HG03575 (cell line): ENCODE results near the gene TMTC3.
"Not testable (repeated sequence)": the region's sequence is repeated elsewhere in the genome, so short reads cannot be mapped to it uniquely, and the experiment has no call there.

Experiments
- ATAC-seq: cut with Tn5 transposase; IDR thresholded peaks from one replicate; pipeline ENCODE4 v1.9.1; 2021; ENCODE audit not compliant: unreplicated experiment, insufficient number of reproducible peaks, low FRiP score; ENCODE audit errors: extremely low read depth

Gene TMTC3

DNA sequence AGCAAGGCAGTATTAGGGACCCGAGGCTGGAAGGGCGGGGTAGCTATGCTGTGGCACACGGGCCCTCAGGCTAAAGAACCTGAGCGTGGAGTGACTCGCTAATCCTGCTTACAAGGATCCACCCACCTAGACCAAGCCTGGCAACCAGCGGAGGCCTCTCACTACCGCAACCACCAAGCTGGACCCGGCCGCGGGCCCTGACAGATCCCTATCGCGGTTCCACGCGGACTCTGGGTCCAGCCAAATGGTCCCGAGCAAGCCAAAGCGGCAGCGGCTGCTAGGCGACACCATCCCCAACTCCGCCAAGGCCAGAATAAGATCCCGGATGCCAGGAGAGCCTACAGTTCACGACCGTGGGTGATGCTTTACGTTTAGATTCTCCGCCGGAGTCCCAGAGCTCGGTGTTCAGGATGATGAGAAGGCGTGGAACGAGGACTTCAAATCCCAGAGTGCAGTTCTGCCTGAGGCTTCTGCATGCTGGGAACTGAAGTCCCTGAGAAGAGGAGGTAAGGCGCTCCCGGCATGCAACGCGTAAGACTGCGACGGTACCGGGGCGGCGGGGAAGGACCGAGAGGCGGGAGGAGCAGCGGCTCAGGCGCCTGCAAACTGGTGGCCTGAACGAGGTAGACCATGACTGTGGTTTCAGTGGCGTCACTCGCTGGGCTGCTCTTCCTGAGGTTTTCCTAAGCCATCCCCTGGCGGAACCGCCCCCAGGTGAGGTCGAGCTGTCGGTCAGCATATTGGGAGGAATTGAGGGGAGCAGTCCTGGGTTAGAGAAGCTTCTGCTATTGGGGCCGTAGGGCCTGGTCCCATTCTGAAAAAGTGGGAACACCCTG is at the start of gene TMTC3, which contains the start of gene CEP290:
Gene TMTC3, plus strand, starts transcription at position 534 of the 836 bp plus-strand sequence. CDS start 6,009 bp downstream, outside the sequence.
Gene CEP290, minus strand, starts transcription at position 315 of the 836 bp plus-strand sequence. CDS start 781 bp downstream, outside the sequence.
- peak; percentile 93 for ATAC-seq

DNA sequence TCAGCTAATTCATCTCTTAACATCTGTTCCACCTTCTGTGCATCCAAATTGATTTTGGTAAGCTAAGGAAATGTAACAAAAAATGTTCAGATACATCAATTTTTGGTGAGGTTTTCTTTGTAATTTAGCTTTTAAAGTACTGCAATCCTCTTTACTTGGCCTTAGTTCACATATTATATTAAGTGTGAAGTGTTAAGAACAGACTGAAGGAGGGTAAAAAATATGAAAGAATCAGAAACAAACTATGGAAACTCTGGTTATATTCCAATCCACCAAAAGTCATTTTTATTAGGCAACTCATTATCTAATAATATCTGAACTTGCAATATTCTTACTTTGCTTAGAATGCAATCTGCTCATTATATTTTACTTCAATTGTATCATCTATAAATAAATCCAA is 49.3 kb upstream of the TMTC3 start:
- no peak for ATAC-seq

DNA sequence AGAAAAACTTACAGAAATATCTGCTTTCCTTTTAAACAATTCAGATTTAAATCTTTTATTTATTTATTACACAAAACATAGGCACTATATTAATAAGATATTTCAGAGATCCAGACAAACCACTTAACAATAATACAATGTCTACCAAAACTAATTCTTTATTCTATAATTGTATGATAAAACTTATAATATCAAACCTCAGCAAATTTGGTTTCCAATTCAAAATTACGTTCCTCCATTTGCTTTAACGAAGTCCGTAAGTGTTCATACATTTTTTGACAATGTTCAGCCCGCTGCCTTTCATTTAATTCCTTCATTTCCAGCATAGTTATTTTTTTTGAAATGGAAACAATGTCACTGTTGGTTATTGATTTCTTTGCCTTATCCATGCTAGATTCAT is 48.5 kb upstream of the TMTC3 start:
- ATAC-seq = no peak

DNA sequence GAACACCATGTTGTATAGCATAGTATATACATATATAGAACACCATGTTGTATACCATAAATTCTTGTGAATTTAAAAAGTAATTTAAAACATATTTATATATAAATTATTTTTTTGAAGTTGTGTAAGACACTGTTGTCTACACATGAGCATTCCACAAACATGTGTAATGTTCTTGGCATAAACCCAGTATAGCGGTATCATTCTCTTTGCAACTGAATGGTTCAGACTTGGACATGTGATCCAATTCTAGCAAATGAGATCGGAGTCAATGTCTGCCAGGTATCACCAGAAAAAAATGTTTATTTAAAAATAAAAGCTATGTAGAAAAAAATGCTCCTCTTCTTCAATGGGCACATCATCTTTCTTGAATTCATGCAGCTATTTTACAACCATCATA is 34.1 kb upstream of the TMTC3 start:
- ATAC-seq = no peak

DNA sequence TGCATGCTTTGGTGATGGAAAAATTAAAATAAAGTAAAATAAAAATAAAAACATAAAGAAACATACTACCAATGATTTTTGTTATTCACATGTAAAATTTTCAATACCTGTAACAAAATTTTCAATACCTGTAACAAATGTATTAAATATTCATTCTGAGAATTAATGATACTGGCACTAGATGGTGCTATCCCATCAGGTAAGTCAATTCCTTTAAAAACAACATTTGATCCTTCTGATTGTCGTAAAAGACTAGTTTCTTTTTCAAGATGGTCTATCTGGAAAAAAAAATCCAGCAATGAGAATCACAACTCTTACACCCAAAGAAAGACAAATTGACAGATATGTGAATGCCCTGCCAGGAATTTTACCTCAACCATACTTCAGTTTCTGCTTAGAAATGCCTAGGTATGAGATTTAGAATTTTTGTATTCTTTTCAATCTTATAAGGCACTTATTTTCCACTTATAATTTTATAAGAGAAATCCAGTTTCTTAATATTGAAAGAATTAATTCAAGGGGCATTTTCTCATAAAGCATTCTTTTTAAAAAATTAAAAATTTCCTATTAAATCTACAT is 30.9 kb upstream of the TMTC3 start:
- no peak for ATAC-seq

DNA sequence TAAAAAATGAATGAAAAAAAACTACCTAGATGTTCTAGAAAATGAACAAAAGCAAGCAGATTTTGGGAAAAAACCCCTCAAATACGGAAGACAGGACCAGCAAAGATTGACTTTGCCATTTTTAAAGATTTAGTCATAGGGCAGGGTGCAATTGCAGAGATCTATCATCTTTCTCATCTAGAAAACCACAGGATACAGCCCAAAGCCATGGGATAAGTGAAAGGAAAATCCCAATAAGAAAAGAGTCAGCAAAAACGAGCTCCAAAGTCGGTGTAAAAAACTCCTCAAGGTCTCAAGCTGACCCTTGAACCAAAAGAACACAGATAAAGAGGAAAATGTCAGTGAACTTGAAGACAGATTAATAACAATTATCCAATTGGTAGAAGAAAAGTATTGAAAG is 28.2 kb upstream of the TMTC3 start:
- ATAC-seq = no peak

DNA sequence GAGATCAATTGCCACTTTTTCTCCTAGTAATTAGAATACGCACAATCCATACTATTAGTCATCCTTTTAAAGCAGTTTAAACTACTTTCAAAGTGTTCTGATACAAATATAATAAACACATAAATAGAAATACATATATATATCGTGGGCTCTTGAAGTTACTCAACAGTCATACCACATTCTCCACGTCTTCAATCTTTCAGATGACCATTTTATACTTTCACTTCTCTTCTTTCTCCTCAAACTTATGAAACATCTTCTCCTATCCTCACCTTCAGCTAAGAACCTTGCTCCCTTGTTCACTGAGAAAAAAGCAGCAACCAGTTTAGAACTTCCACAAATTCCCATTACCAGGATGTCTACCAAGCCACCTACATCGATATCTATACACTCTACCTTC is 19.4 kb upstream of the TMTC3 start:
- ATAC-seq = no peak

DNA sequence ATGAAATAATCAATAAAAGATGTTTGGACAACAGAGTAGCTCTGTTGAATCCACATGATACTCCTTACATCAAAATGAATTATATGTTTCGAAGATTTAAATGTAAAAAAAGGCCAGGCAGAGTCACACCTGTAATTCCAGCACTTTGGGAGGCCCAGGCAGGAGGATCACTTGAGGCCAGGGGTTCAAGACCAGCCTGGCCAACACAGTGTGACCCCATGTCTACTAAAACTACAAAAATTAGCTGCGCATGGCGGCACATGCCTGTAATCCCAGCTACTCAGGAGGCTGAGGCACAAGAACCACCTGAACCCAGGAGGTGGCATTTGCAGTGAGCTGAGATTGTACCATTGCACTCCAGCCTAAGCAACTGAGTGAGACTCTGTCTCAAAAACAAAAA is 15.0 kb upstream of the TMTC3 start:
- ATAC-seq = no peak

DNA sequence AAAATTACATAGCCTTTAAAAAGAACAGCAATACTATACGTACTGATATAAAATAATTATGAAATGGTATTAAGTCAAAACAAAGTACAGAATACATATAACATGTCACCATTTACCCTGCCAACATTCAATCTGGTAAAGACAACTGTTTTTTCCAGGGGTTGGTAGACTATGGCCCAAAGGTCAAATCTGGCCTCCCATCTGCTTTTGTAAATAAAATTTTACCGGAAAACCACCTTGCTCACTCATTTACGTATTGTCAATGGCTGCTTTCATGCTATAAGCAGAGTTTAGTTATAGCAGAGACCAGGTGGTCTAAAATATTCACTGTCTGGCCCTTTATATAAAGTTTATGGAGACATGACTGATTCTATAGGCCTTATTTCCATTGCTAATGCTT is 14.3 kb upstream of the TMTC3 start:
- ATAC-seq = no peak

DNA sequence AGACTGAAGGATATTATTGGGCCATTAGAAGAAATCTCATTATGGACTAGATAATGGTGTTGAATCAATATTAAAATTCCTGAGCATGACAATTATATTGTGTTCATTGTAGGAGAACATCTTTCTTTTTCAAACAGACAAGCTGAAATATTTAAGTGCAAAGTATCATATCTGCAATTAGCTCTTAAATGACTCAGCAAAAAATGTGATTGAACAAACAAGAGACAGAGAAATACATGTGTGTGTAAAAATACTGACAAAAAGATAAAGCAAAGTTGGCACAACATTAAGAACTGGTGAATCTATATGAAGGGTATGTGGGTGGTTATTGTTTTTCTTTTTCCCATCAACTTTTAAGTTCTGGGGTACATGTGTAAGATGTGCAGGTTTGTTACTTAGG is 9.7 kb upstream of the TMTC3 start:
- no peak for ATAC-seq

DNA sequence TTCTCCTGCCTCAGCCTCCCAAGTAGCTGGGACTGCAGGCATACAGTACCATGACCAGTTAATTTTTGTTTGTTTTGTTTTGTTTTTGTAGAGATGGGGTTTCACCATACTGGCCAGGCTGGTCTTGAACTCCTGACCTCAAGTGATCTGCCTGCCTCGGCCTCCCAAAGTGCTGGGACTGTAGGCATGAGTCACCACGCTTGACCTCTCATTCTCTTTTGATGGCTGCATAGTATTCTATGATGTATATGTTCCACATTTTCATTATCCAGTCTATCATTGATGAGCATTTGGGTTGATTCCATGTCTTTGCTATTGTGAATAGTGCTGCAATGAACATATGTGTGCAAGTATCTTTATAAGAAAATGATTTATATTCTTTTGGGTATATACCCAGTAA is 8.9 kb upstream of the TMTC3 start:
- ATAC-seq = not testable (repeated sequence)

DNA sequence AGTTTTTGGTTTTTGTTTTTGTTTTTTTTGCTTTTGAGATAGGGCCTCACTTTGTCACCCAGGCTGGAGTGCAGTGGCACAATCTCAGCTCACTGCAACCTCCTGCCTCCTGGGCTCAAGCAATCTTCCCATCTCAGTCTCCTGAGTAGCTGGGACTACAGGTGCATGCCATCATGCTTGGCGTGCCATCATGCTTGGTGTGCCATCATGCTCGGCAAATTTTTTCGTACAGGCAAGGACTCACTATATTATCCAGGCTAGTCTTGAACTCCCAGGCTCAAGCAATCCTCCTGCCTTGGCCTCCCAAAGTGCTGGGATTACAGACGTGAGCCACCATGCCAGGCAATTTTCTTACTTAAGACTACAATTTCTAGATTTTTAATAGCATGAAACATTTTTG is 2.4 kb upstream of the TMTC3 start:
- ATAC-seq = not testable (repeated sequence)

DNA sequence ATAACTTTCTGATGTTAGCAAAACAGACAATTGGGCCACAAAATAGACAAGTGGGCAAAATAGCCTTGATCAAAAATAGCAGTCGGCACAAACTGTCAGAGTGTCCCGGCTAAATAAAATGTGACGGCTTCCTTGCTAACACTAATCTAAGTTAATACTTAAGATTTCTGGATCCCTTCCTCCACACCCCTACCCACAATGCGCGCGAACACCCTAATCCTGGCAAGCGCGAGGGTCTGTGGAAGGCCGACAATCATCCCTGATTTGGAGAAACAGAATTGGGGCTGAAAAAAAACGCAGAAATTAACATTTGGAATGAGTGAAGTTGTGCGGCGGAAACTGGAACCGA is 708 bp upstream of the TMTC3 start:
- no peak for ATAC-seq

DNA sequence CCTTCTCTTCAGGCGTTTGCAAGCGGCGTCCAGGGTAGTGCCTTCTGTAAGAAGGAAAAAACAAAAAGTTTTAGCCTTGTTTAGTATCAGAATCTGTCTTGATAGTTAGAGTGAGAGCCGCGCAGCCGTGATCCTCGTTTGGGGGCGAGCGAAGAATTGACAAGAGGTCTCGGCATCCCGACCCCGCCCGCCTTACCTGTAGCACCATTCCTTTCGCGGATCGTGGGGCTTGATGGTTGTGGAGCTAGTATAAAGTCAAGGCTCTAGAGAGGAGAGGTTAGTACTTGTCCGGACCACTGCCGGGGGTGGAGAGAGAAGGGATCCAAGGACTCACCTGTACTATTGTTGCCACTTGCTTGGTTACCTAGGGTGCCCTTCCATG is 494 bp downstream of the TMTC3 start:
- peak; percentile 0 for ATAC-seq

DNA sequence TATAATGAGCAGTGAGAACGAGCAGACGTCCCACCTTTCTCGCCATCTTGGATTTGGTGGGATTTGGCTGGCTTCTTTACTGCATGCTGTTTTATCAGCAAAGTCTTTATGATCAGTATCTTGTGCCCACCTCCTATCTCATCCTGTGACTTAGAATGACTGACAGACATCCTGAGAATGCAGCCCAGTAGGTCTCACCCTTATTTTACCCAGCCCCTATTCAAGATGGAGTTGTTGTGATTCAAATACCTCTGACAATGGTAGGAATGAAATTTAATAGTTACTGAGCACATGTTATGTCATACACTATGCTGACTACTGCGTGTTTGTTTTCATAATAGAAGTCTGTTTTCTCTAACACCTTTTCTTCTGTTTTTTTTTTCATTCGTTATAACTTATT is 1.9 kb downstream of the TMTC3 start:
- no peak for ATAC-seq

DNA sequence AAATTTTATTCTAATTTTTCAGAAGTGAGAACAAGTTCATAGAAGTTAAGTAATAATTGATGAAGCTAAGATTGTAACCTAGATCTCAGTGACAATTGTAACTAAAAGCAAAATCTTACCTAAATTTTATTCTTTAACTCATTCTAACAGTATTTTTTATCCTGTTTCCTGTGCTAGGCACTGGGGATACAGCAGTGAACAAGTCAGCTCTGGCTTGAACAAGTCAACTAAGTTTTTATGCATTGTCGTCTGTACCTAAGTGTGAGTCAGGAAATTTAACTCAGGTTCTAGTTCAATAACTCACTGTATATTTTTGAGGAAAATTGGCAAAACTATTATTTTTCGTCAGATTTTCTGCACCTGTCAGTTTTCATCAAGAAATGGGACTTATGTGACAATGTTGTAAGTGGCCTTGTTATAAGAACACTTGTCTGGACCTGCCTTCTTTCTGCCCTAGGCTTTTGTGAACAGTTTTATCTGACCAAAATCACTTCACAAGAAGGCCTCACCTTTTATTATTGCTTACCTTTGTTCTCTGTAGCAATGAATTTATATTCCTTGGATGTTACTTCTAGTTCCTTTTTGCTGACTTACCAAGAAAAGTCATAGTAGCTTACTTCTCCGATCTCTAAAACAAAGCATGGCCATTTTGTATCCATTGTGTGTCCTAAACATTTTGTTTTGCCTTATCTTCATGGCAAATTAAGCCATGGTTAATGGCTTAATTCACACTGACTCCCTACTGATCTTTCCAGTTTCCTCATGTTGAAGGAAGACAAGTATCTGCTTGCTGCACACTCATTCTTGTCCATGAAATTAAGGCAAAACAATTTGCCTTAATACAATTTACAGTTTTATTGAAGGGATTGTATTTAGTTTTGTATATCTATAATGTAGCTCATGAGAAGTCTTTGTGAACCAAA is 2.7 kb downstream of the TMTC3 start:
- no peak for ATAC-seq

DNA sequence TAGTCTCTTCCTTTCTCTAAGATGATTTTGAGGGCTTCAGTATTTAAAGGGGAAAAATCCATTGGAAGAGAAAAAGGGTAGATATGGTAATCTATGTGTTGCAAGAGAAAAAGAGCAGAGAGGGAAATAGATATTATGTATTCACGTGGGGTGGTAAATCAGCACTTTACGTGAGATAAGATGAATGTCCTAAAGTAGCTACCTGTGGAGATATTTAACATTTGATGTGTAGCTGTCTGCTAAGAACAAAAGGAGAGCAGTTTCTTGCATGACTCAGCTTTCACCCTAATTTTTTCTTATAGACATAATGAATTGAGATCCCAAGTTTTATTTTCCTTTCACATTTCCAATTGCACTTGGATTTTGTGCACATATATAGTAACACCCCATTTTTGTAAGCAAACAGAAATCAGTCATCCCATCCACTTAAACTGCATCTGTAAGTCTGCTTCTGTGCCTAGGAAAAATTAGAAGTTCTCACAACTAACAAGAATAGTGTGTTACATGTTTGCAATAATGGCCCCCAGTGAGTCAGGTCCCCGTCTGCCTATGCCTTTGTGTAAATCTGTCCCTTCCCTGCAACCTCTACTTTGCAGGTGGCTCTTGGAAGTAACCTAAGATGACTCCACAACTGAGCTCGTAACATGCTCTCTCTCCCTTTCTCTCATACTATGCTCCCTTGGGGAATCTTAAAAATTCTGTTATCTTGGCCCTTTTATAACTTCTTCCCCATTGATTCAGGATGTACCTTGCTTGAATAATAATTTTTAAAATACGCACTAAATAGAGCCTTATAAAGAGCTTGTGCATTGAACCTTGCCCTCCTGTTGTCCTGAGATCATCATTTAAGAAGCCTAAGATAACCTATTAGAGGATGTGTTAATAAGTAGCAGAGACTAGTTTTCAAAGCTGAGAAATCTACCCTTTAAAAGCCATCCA is 3.7 kb downstream of the TMTC3 start:
- ATAC-seq = no peak

DNA sequence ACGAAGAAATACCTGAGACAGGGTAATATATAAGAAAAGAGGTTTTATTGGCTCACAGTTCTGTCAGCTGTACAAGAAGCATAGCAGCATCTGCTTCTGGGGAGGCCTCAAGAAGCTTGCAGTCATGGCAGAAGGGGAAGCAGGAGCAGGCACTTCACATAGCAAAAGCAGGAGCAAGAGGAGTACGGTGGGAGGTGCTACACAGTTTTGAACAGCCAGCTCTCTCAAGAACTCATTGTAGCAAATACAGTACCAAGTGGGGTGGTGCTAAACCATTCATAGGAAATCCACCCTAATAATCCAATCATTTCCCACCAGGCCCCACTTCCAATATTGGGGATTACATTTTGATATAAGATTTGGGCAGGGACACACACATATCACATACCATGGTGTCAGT is 8.0 kb downstream of the TMTC3 start:
- no peak for ATAC-seq

DNA sequence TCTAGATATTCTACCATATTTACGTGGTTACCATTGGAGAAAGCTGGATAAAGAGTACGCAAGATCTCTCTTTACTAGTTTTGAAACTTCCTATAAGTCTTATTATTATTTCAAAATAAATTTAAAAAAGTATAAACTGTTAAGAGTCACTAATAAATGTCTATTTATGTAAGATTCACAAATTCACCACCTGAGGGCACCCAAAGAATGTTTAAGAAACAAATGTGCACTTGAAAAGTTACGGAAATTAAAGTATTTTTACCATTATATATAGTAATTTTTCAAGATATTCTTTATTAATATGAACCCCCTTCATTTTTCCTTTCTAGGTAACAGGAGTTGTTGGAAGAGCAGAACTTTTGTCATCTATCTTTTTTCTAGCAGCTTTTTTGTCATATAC is 11.9 kb downstream of the TMTC3 start:
- no peak for ATAC-seq
